ENCODE measurements around the gene CDH24. TPM values are rescaled to one million over a fixed set of nuclear protein-coding genes. Genes with fewer than 3 reads are reported as not detected.

Gene CDH24
- total and polyA plus RNA-seq, 2 of the 8 experiments (the other 6 are each of a cell fraction or from before 2014, with no cell fraction given): 18.1 to 27.6 TPM

DNA sequence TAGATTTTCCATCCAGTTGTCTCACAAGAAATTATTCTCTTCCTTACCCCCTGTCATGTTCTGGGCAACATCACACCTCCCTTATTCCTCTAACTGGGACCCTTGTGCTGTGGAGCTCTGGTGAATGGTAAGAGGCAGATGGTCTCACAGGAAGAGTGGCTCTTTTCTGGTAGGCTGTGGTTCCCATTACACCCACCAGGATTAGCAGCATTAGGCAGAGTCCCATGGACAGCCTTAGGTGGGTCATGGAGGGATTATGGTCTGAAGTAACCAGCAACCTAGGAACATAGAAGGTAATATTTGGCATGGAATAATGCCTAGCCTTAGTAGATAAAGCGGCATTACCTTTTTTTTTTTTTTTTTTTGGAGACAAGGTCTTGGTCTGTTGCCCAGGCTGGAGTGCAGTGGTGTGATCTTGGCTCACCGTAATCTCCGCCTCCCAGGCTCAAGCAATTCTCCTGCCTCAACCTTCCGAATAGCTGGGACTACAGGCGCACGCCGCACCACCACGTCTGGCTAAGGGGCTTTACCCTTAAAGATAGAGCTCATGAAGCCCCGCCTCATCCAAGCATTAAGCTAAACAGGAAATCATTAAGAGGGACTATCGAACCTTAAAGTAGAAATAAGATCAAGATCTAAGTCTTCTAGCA is 42.0 kb upstream of the CDH24 start:
- Histone ChIP-seq H3K18ac (ENCODE audit: extremely low read depth, low read length) (no peak overlapping the region), H2BK15ac (ENCODE audit: low read length) (no peak overlapping the region), H3K4me2 (ENCODE audit: insufficient read depth in 1 of 2, low read depth in 2 of 2, low read length in 2 of 2) (no peak overlapping the region), H3K23ac (ENCODE audit: insufficient read length) (no peak overlapping the region), H2AK5ac (ENCODE audit: low read depth, low read length) (no peak overlapping the region), H3K14ac (ENCODE audit: insufficient read length) (no peak overlapping the region), H3K23me2 (ENCODE audit: low read depth, low read length) (peaks cover under 1% of the 10 kb centered on the region; the same call in 1 of the 2 replicates), H3K4me3 (ENCODE audit: extremely low read depth in 1 of 4, insufficient read depth in 2 of 4, low read depth in 3 of 4, low read length in 4 of 4) (no peak overlapping the region), H2BK20ac (ENCODE audit: low read length) (no peak overlapping the region), H2AFZ (ENCODE audit: low read length) (no peak overlapping the region), H4K91ac (replicated peaks; ENCODE audit: insufficient read length, low read length) (no peak overlapping the region), H3K79me1 (ENCODE audit: low read depth, low read length) (peaks cover 10% of the 10 kb centered on the region), H3K27me3 (replicated peaks in 1 of 4; ENCODE audit: control insufficient read depth in 3 of 4, extremely low read depth in 1 of 4, insufficient read depth in 3 of 4, low read length in 3 of 4) (no peaks in the 10 kb centered on the region; a peak in 2 of 7 replicates), H3K9ac (replicated peaks in 1 of 4; ENCODE audit: extremely low read depth in 1 of 4, low read depth in 3 of 4, low read length in 3 of 4) (no peak overlapping the region), H2BK12ac (ENCODE audit: low read depth, low read length) (no peak overlapping the region), H3K9me3 (ENCODE audit: insufficient read depth in 2 of 2, low read depth in 1 of 2, low read length in 1 of 2) (no peaks in the 10 kb centered on the region), H3K4ac (replicated peaks; ENCODE audit: insufficient read length, low read depth, low read length) (no peak overlapping the region), H4K5ac (ENCODE audit: insufficient read length, low read depth, low read length) (no peak overlapping the region), H3K27ac (ENCODE audit: low read depth, low read length) (no peak overlapping the region), H4K20me1 (replicated peaks in 1 of 2; ENCODE audit: control insufficient read depth in 1 of 2, insufficient read depth in 2 of 2, low read length in 2 of 2) (peaks cover 0 to 5% of the 10 kb centered on the region in 2 experiments), H3K56ac (replicated peaks; ENCODE audit: insufficient read length, low read depth, low read length) (no peak overlapping the region), H2BK5ac (ENCODE audit: low read depth, low read length) (no peak overlapping the region), H2BK120ac (replicated peaks; ENCODE audit: low read depth, low read length) (no peak overlapping the region), H3K4me1 (replicated peaks in 1 of 4; ENCODE audit: control insufficient read depth in 3 of 4, insufficient read depth in 4 of 4, low read length in 3 of 4) (peaks cover 0 to 2% (median under 1%) of the 10 kb centered on the region in 4 experiments; a peak in 5 of 7 replicates), H3K36me3 (ENCODE audit: control insufficient read depth in 2 of 4, insufficient read depth in 4 of 4, low read length in 3 of 4) (peaks cover 8 to 17% (median 10%) of the 10 kb centered on the region in 4 experiments; a peak in 7 of 8 replicates), H4K8ac (ENCODE audit: extremely low read depth, insufficient read depth, low read length) (no peak overlapping the region), H3K79me2 (ENCODE audit: control insufficient read depth in 1 of 2, insufficient read depth in 2 of 2, low read length in 2 of 2) (peaks cover 3 to 30% of the 10 kb centered on the region in 2 experiments; a peak in 3 of 4 replicates)
- DNase-seq (ENCODE audit: low read depth in 1 of 2, low spot score in 2 of 2) (no peak), FAIRE-seq (no peak)
- CTCF ChIA-PET (ENCODE audit: partially characterized antibody): interaction anchor here (0.7 to 4.4 kb wide), 9 partner anchors 10 to 281 kb away, joined by 3 to 33 read pairs (median 5); no protein-coding TSS in a partner anchor
- POLR2A ChIA-PET (ENCODE audit: partially characterized antibody): interaction anchor here (0.8 to 1.5 kb wide), 4 partner anchors 9 to 28 kb away, joined by 3 to 4 read pairs (median 4); no protein-coding TSS in a partner anchor
- 95% methylated on average over 10 of the region's 10 CpGs; no CpG with 5 or more reads in 1 of the 2 experiments for WGBS, 2 experiments (ENCODE audit: extremely low coverage in 1 of 2, insufficient coverage in 1 of 2, insufficient read length in 1 of 2, insufficient replicate concordance in 2 of 2, low coverage in 1 of 2, low lambda C conversion rate in 2 of 2, missing lambda C conversion rate in 1 of 2)
- no peak for TF ChIP-seq RAD21 (IDR thresholded peaks at IDR 0.05 in 1 of 2, conservative IDR thresholded peaks at IDR 0.05 in 1 of 2; ENCODE audit: low read depth in 2 of 2, low read length in 2 of 2)

Measured in H1 (cell line).